Subcutaneous abdominal adipose tissue (tissue), 5 donors: Measurements from ENCODE around the gene MYLK.
"Not testable (repeated sequence)": the region's sequence is repeated elsewhere in the genome, so short reads cannot be mapped to it uniquely, and the experiment has no call there.

Experiments used
- H3K27ac ChIP-seq: one replicate; pipeline ENCODE4 v1.7.0; 2013; ENCODE audit warnings: low read depth, mild to moderate bottlenecking, inconsistent platforms, low read length, moderate library complexity
- H3K27me3 ChIP-seq, 5 donors: one replicate each; pipeline ENCODE4 v1.7.0; 2013; ENCODE audit warnings: low read length in 5 of 5, inconsistent platforms in 1 of 5; ENCODE audit not compliant: control insufficient read depth in 5 of 5, insufficient read depth in 4 of 5
- H3K36me3 ChIP-seq, 5 donors: one replicate each; pipeline ENCODE4 v1.7.0; 2013; ENCODE audit warnings: low read length in 5 of 5; ENCODE audit not compliant: control insufficient read depth in 5 of 5, insufficient read depth in 5 of 5
- H3K4me1 ChIP-seq, 5 donors: one replicate each; pipeline ENCODE4 v1.7.0; 2013; ENCODE audit warnings: low read length in 5 of 5, mild to moderate bottlenecking in 3 of 5, moderate library complexity in 1 of 5; ENCODE audit not compliant: control insufficient read depth in 5 of 5, insufficient read depth in 5 of 5
- H3K4me3 ChIP-seq, 5 donors: one replicate each; pipeline ENCODE4 v1.7.0; 2013; ENCODE audit warnings: low read length in 5 of 5, low read depth in 1 of 5
- H3K9ac ChIP-seq, 5 donors: one replicate each; pipeline ENCODE4 v1.7.0; 2013; ENCODE audit warnings: low read length in 5 of 5, mild to moderate bottlenecking in 4 of 5, moderate library complexity in 3 of 5
- H3K9me3 ChIP-seq, 5 donors: one replicate each; pipeline ENCODE4 v1.7.0; 2013; ENCODE audit warnings: low read length in 5 of 5; ENCODE audit not compliant: control insufficient read depth in 5 of 5
- donor health status: healthy.
- donor health status: healthy.
- donor health status: healthy.
- donor health status: healthy.
- donor health status: healthy.

Gene MYLK

DNA sequence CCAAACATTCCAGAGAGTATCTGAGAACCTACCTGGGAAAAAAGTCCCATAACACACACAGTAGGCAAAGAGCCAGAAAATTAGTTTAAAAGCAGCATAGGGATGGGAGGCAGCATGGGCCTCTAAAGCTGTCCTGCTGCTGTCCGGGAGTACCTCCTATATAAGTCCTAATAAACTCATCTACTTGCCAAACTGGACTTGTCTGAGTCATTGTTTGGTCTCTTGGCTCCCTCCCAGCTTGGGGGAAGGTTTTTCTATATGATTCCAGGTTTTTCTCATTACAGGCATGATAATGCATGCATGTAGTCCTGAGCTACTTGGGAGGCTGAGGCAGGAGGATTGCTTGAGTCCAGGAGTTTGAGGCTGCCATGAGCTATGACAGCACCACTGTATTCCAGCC, 281.8 kb downstream of the MYLK start:
- Histone ChIP-seq H3K9me3 (no peaks in the 10 kb centered on the region), H3K36me3 (no peaks in the 10 kb centered on the region), H3K9ac (no peak overlapping the region), H3K27ac (peak overlapping the region; percentile 54), H3K4me1 (peaks cover 0 to 16% (median 4%) of the 10 kb centered on the region in 5 donors), H3K27me3 (no peaks in the 10 kb centered on the region), H3K4me3 (no peak overlapping the region)

- H3K27ac ChIP-seq, H3K36me3 ChIP-seq, H3K27me3 ChIP-seq, H3K9ac ChIP-seq, H3K4me3 ChIP-seq, H3K9me3 ChIP-seq: not testable (repeated sequence)
- H3K4me1 ChIP-seq: peaks cover 0 to 16% (median 4%) of the 10 kb centered on the region in 5 donors
Observed at GRCh38 chr3:123600863-123601262, 283.3 kb downstream of the MYLK start.

- peaks cover 0 to 6% (median 3%) of the 10 kb centered on the region in 5 donors for H3K4me1 ChIP-seq
- H3K4me3 ChIP-seq: no peak overlapping the region
- no peaks in the 10 kb centered on the region for H3K9me3 ChIP-seq
- H3K36me3 ChIP-seq: no peaks in the 10 kb centered on the region
- H3K9ac ChIP-seq: no peak overlapping the region
- H3K27ac ChIP-seq: no peak overlapping the region
- H3K27me3 ChIP-seq: no peaks in the 10 kb centered on the region
Observed at GRCh38 chr3:123597561-123597960, 286.6 kb downstream of the MYLK start.

DNA sequence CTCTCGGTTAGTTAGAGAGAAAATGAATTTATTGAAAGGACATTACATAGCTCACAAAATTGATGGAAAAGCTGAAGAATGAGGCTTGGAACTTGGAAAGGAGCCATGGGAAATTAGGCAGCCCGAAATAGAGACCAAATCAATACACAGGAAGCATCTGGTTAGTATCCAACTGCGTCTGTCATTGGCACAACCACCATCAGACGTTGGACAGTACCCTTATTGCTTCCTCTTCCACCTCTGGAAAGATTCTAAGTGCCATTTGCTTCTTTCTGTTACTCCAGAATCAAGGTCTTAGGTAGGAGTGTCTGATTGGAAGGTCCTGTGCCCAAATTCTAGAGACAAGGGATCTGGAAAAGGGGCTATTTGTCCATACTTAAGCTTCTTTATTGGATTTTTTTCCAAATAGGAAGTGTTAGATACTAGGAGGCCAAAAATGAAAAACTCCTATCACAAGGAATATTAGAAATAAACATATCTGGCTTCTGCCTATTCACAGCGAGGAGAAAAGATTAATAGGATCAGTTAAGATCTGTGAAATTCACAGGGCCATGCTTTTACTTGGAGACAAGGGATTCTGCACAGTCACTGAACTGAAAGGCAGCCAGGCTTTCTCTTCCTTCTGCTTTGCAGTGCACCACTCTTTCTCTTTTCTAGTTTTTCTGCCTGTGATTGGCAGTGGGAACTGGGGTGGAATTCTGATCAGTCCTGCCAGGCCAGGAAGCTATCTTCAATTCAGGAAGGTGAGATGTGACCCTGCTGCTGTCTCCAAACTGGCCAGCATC, 288.5 kb downstream of the MYLK start:
- Histone ChIP-seq H3K27ac (no peak overlapping the region), H3K9me3 (peaks cover 0 to 6% (median 5%) of the 10 kb centered on the region in 5 donors), H3K9ac (no peak overlapping the region), H3K27me3 (no peaks in the 10 kb centered on the region), H3K36me3 (peaks cover 0 to 2% (median 0%) of the 10 kb centered on the region in 5 donors), H3K4me1 (peaks cover 0 to 6% (median 3%) of the 10 kb centered on the region in 5 donors), H3K4me3 (no peak overlapping the region)

- Histone ChIP-seq H3K4me1 (peaks cover 0 to 6% (median 3%) of the 10 kb centered on the region in 5 donors), H3K4me3 (no peak overlapping the region), H3K27me3 (no peaks in the 10 kb centered on the region), H3K27ac (no peak overlapping the region), H3K9me3 (peaks cover 0 to 10% (median 8%) of the 10 kb centered on the region in 5 donors), H3K36me3 (peaks cover 0 to 4% (median 0%) of the 10 kb centered on the region in 5 donors), H3K9ac (no peak overlapping the region)
Observed at GRCh38 chr3:123593381-123593780, 290.8 kb downstream of the MYLK start.

DNA sequence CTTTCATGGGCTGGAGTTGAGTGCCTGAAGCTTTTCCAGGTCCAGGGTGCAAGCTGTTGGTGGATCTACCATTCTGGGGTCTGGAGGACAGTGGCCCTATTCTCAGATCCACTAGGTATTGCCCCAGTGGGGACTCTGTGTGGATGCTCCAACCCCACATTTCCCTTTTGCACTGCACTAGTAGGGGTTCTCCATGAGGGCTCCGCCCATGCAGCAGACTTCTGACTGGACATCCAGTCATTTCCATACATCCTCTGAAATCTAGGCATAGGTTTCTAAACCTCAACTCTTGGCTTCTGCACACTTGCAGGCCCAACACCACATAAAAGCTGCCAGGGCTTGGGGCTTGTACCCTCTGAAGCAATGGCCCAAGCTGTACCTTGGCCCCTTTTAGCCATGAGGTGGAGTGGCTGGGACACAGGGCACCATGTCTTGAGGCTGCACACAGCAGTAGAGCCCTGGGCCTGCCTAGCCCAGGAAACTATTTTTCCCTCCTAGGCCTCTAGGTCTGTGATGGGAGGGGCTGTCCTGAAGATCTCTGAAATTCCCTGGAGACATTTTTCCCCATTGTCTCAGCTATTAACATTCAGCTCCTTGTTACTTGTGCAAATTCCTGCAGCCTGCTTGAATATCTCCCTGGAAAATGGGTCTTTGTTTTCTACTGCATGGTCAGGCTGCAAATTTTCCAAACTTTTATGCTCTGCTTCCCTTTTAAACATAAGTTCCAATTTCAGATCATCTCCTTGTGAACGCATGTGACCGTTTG, 293.3 kb downstream of the MYLK start:
- Histone ChIP-seq H3K9me3 (peaks cover 0 to 10% (median 8%) of the 10 kb centered on the region in 5 donors), H3K4me1 (peaks cover 0 to 14% (median 10%) of the 10 kb centered on the region in 5 donors), H3K9ac (no peak overlapping the region), H3K27me3 (no peaks in the 10 kb centered on the region), H3K27ac (no peak overlapping the region), H3K36me3 (peaks cover 0 to 4% (median 0%) of the 10 kb centered on the region in 5 donors), H3K4me3 (no peak overlapping the region)

- Histone ChIP-seq H3K4me3 (no peak overlapping the region), H3K9me3 (peaks cover 0 to 10% (median 8%) of the 10 kb centered on the region in 5 donors), H3K36me3 (peaks cover 0 to 4% (median 0%) of the 10 kb centered on the region in 5 donors), H3K27ac (no peak overlapping the region), H3K9ac (no peak overlapping the region), H3K27me3 (no peaks in the 10 kb centered on the region), H3K4me1 (peaks cover 0 to 29% (median 28%) of the 10 kb centered on the region in 5 donors)
Observed at GRCh38 chr3:123587401-123587800, 296.7 kb downstream of the MYLK start.

DNA sequence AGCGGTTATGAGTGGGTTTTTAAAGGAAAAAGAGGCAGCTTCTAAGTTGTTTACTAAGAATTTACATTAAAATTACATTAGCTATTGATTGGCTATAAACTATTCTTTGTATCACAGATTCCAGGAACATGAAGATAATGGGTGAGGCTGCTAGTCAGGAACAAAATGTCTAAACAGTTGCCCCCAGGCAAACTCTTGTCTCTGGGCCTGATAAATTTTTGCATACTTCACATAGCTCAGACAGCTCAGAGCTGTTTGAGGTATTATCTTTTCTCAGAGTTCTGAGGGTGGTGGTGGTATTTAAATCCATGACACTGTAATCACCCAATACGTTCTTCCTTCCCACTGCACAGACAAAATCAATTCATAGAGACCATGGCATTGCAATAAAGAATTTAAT, 297.2 kb downstream of the MYLK start:
- H3K9me3 ChIP-seq: peaks cover 0 to 10% (median 8%) of the 10 kb centered on the region in 5 donors
- H3K4me3 ChIP-seq: no peak overlapping the region
- peaks cover 0 to 33% (median 33%) of the 10 kb centered on the region in 5 donors for H3K4me1 ChIP-seq
- peaks cover 0 to 4% (median 0%) of the 10 kb centered on the region in 5 donors for H3K36me3 ChIP-seq
- no peak overlapping the region for H3K9ac ChIP-seq
- no peaks in the 10 kb centered on the region for H3K27me3 ChIP-seq
- no peak overlapping the region for H3K27ac ChIP-seq

DNA sequence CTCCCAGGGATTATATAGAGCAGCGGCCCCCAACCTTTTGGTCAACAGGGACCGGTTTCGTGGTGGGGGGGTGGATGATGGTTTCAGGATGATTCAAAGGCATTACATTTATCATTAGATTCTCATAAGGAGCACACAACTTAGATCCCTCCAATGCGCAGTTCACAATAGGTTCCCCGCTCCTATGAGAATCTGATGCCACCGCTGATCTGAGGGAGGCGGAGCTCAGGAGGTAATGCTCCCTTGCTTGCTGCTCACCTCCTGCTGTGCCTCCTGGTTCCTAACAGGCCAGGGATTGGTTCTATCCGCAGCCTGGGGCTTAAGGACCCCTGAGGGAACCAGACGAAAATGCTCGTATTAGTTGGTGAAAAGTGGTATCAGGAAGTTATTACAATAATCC, 298.0 kb downstream of the MYLK start:
- Histone ChIP-seq H3K4me3 (peak overlapping the region; percentile 74 to 98 (median 88)), H3K4me1 (peaks cover 0 to 41% (median 33%) of the 10 kb centered on the region in 5 donors), H3K9me3 (peaks cover 0 to 10% (median 7%) of the 10 kb centered on the region in 5 donors), H3K27ac (no peak overlapping the region), H3K36me3 (peaks cover 2 to 8% (median 6%) of the 10 kb centered on the region in 5 donors), H3K9ac (peak overlapping the region in 4 of 5 donors; percentile 70 to 81 (median 78)), H3K27me3 (no peaks in the 10 kb centered on the region)
